ENCODE results near the gene PTPRR.

The PTPRR gene

GRCh38 chr12:70695361-70696023 lies 225.0 kb downstream of the PTPRR start:
- no peak overlapping the region for H3K4me3 ChIP-seq (replicated peaks; ENCODE audit: low read depth, low read length)
- DNase-seq (ENCODE audit: extremely low read depth, low read depth), result no peak
- TF ChIP-seq CTCF (IDR thresholded peaks at IDR 0.05; ENCODE audit: low read depth, low read length, missing control alignments), result no peak

- no peak for DNase-seq (ENCODE audit: extremely low read depth, low read depth)
Observed at GRCh38 chr12:70692681-70693288, 227.8 kb downstream of the PTPRR start.

GRCh38 chr12:70691018-70691672 lies 229.4 kb downstream of the PTPRR start:
- peak; percentile 25 for DNase-seq (ENCODE audit: extremely low read depth, low read depth)
- H3K4me3 ChIP-seq (replicated peaks; ENCODE audit: low read depth, low read length), result no peak overlapping the region

More at GRCh38 chr12:70692681-70693288, 227.8 kb downstream of the PTPRR start:
- TF ChIP-seq CTCF (IDR thresholded peaks at IDR 0.05; ENCODE audit: low read depth, low read length, missing control alignments), result peak; percentile 50
- no peak overlapping the region for H3K4me3 ChIP-seq (replicated peaks; ENCODE audit: low read depth, low read length)

GRCh38 chr12:70686907-70687306 lies 233.6 kb downstream of the PTPRR start:
- no peak for DNase-seq (ENCODE audit: extremely low read depth, low read depth)
- no peak overlapping the region for H3K4me3 ChIP-seq (replicated peaks; ENCODE audit: low read depth, low read length)
- TF ChIP-seq CTCF (IDR thresholded peaks at IDR 0.05; ENCODE audit: low read depth, low read length, missing control alignments), result no peak

More at GRCh38 chr12:70691018-70691672, 229.4 kb downstream of the PTPRR start:
- TF ChIP-seq CTCF (IDR thresholded peaks at IDR 0.05; ENCODE audit: low read depth, low read length, missing control alignments), result no peak

- no peak overlapping the region for H3K4me3 ChIP-seq (replicated peaks; ENCODE audit: low read depth, low read length)
- no peak for TF ChIP-seq CTCF (IDR thresholded peaks at IDR 0.05; ENCODE audit: low read depth, low read length, missing control alignments)
- DNase-seq (ENCODE audit: extremely low read depth, low read depth), result no peak
Observed at GRCh38 chr12:70686299-70686698, 234.2 kb downstream of the PTPRR start.

- no peak for TF ChIP-seq CTCF (IDR thresholded peaks at IDR 0.05; ENCODE audit: low read depth, low read length, missing control alignments)
- DNase-seq (ENCODE audit: extremely low read depth, low read depth), result no peak
- no peak overlapping the region for H3K4me3 ChIP-seq (replicated peaks; ENCODE audit: low read depth, low read length)
Observed at GRCh38 chr12:70683976-70684375, 236.6 kb downstream of the PTPRR start.
